Endometrium (tissue), 2 donors: ENCODE data around the gene MYRIP.
"Not testable (repeated sequence)": the region's sequence is repeated elsewhere in the genome, so short reads cannot be mapped to it uniquely, and the experiment has no call there.

ENCODE experiments used
- FAIRE-seq: peaks from 2 replicates; lab custom pipeline; 2012; peaks lifted over from hg19 to GRCh38; lab: Jason Lieb, UNC
- donor health status: control.
- donor health status: control.

MYRIP gene

GRCh38 chr3:40237889-40238571 is 428.6 kb downstream of the MYRIP start:
- FAIRE-seq = no peak

DNA sequence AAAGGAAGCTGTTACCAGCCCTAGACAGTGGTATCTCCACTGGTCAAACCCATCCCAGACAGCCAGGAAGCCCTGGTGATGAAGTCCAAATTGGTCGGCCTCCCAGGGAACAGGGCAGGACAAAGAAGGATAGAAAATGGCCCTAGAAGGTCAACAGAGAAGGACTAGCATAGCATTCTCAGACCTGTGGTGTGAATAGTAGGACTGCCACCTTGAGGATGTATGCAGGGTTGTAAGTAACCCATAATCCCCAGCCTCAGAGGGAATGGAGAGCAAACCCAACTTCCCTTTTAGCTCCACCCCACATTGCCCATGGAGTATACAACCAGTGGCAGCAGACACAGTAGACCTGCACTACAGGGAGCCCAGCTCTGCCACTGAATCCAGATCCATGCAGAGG is 431.5 kb downstream of the MYRIP start:
- FAIRE-seq = no peak

DNA sequence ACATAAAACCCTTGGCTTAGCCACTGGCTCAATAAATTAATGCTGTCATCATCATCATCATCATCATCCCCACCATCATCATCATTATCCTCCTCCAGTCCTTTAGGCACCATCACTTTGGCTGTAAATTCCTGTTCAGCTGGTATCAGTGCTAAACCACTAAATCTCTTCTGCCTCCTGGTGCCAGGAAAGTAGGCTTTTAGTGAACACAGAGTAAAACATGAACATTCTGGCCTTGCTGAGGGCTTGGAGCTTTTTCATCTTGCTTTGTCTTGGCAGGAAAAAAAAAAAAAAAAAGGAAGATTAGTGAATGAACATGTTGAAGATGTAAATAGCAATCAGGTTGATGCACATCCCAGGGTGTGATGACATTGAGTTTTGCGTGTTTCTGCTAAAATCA is 432.8 kb downstream of the MYRIP start:
- FAIRE-seq = no peak

GRCh38 chr3:40242638-40243037 is 433.2 kb downstream of the MYRIP start:
- no peak for FAIRE-seq

DNA sequence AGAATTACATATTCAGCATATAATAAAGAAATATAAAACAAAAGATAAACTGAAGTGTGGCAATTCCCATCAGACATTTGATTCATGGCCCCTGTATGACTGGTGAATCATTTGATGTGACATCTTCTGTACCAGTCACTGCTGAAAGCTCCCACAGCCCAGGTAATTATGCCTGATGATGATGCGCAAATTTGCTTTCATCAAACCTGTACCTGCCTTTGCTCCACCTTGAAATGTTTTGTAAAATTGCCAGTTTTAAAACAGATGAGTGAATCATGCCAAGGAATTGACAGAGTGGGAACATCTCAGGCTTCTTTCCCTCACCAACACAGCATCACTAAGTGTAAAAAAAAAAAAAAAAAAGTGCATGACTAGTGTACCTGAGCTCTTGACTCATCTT is 433.6 kb downstream of the MYRIP start:
- no peak for FAIRE-seq

DNA sequence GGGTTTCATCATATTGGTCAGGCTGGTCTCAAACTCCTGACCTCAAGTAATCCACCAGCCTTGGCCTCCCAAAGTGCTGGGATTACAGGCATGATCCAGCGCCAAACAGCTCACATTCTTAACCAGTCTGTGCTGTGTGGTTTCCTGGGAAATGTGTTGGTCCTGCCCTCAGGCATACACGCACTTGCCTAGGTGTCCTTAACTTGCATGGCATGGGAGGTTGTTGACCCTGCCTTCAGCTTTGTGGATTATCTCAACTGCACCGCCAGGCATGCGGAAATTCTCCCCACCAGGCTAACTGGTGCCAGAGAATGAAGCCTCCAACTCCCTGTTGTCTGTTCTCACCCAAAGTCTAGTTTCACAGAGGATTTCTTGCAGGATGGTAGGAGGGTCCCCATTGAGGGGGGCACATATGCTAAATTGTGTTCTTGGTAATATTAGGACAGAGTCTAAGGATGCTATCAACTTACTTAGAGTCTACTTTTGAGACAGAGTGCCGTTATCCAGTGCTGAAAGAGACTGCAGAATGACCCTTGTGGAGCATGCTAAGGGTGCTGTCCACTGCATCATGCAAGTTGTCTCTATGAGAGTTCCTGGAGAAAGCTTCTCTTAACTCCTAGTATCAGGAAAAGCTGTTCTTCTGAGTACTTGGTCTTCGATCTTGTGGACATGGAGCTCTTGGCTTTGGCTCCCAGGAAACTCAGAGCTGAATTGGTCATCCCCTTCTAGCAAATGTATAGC is 438.5 kb downstream of the MYRIP start:
- no peak for FAIRE-seq

DNA sequence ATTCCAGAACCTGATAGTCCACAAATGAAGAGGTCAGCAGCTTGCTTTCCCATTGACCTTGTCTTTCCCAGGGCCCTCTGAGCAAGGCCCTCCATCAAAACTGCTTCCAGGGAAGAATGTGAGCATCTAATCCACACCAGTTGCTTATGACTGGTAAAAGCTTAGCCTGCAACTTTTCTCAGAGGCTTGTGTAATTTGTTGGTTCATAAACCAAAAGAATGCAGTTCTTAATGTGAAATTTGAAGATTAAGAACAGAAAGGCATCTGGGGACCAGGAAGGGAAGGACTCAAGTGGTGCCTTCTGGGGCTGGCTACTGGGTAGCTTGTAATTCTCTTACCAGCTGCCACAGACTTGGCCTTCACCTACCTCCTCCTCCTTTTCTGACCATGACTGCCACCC is 439.2 kb downstream of the MYRIP start:
- no peak for FAIRE-seq

DNA sequence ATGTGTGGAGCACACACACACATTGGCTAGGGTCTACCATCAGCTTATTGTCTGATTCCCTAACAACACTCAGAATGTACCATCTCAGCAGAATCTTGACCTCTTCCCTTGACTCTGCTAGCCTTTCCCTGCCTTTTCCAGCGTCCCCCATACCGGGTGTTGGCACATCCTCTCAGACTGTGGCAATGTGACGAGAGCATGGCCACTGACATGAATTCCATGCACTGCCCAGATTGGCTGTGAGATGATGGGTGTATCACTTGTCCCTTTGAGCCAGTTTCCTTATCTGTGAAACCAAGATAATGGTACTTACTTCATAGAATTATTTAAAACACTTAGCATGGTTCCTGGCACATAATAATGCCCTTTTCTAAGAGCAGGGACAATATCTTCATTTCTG is 439.8 kb downstream of the MYRIP start:
- no peak for FAIRE-seq

GRCh38 chr3:40254491-40254890 is 445.1 kb downstream of the MYRIP start:
- no peak for FAIRE-seq

DNA sequence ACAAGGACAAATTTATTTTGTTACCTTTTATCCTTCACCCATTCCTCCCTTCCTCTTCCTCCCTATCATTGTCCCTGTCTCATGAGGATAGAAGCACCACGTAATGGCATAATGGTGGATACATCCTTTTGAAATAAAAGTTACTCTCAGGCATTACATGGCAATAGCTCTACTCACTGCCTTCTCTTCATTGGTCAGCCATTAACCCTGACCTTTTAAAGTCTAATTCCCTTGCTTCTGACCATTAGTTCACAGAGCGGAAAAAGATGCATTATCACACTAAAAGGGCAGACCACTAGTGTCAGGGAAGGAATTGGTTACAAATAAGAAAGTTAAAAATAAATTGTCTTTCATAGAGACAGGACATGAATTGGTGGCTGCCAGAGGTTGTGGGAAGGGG is 445.5 kb downstream of the MYRIP start:
- FAIRE-seq = no peak

GRCh38 chr3:40255532-40255931 is 446.1 kb downstream of the MYRIP start:
- no peak for FAIRE-seq

- no peak for FAIRE-seq
Observed at GRCh38 chr3:40258064-40258463, 448.7 kb downstream of the MYRIP start.

DNA sequence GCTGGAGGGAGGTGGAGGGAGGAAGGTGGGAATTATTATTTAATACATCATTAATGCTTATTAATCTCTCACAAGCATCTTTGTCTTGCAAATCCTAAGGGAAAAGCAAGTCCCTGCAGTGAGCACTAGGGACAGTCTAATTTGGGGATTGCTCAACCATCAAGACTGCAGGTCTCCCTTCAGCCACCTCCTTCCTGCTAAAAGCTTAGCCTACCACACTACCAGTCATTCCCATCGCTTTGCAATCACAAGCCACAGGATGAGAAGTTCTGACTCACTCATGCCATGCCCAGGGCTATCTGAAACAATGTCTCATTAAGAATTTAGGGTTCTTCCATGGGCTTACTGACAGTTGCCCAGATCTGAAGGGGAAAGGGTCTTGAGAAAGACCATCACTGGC is 449.1 kb downstream of the MYRIP start:
- FAIRE-seq = no peak

- FAIRE-seq = no peak
Observed at GRCh38 chr3:40262331-40262730, 452.9 kb downstream of the MYRIP start.

DNA sequence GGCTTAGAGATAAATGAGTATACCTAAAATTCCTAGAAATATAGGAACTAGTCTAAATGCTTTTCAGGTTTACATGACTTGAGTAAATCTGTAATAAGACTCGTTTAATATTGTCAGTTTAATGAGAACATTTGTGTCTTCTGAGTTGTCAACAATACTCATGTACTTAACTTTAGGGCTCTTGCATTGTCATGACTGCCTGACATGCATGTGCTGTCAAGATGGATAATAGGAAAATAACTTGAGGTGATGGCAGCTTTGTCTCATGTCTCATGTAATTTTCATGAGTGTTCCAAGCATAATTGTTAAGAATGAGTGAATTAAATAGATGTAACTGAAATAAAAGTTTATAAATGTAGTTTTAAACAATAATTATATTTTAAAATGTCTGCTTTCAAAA is 455.0 kb downstream of the MYRIP start:
- no peak for FAIRE-seq

DNA sequence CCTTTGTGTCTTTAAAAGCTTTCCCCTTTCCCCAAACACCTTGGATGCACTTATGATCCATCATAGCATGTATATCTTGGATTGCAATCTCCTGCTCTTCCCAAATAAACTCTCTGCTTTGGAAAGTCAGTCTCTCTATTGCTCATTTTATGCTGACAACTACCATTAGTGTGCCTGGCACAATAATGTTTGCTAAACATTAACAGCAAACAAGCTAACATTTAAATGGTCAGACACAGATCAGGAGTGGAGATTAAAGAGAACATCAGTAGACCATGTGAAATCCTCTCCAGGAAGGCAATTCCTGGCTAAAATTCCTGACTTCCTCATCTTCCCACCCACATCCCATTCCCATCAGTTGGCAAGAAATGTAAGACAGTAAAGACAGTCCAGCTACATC is 455.8 kb downstream of the MYRIP start:
- FAIRE-seq = no peak

GRCh38 chr3:40267937-40268724 is 458.7 kb downstream of the MYRIP start:
- no peak for FAIRE-seq

- FAIRE-seq = no peak
Observed at GRCh38 chr3:40268802-40269524, 459.6 kb downstream of the MYRIP start.

- FAIRE-seq = no peak
Observed at GRCh38 chr3:40278791-40279190, 469.4 kb downstream of the MYRIP start.

DNA sequence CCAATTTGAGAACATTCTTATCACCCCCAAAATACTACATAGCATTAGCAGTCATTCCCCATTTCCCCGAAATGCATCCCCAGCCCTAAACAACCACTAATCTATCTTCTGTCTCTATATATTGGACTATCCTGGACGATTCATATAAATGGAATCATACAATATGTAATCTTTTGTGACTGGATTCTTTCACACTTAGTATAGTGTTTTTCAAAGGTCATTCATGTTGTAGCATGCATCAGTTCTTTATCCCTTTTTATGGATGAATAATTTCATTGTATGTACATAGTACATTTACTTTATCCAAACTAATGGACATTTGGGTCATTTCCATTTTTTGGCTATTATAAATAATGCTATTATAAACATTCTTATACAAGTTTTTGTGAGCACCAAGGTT is 472.6 kb downstream of the MYRIP start:
- FAIRE-seq = no peak

DNA sequence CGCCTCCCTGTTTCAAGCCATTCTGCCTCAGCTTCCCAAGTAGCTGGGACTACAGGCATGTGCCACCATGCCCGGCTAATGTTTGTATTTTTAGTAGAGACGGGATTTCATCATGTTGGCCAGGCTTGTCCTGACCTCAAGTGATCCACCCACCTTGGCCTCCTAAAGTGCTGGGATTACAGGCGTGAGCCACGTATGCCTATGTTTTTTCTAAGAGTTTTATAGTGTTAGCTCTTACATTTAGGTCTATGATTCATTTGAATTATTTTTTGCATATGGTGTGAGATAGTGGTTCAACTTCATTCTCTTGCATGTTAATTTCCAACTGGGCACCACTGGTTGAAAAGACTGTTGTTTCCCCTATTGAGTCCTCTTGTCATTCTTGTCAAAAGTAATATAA is 473.6 kb downstream of the MYRIP start:
- not testable (repeated sequence) for FAIRE-seq

- no peak for FAIRE-seq
Observed at GRCh38 chr3:40287248-40287647, 477.8 kb downstream of the MYRIP start.

GRCh38 chr3:40290396-40290795 is 481.0 kb downstream of the MYRIP start:
- no peak for FAIRE-seq
